ENCODE results near the gene AURKA.

AURKA gene

DNA sequence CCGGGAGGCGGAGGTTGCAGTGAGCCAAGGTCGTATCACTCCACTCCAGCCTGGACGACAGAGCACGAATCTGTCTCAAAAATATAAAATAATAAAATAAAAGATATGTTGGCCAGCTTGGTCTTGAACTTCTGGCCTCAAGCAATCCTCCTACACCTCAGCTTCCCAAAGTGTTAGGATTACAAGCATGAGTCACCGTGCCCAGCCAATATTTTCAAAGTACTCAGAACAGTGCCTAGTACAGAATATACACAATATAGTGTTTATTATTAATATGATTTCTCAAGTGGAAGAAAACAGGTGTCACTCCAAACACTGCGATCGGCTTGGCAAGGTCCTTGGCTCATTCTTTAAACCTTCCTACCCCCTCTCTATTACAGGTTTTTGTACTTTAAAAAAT is 30.1 kb downstream of the AURKA start:
- ATAC-seq, result no peak
- TF ChIP-seq, protein P1, sequence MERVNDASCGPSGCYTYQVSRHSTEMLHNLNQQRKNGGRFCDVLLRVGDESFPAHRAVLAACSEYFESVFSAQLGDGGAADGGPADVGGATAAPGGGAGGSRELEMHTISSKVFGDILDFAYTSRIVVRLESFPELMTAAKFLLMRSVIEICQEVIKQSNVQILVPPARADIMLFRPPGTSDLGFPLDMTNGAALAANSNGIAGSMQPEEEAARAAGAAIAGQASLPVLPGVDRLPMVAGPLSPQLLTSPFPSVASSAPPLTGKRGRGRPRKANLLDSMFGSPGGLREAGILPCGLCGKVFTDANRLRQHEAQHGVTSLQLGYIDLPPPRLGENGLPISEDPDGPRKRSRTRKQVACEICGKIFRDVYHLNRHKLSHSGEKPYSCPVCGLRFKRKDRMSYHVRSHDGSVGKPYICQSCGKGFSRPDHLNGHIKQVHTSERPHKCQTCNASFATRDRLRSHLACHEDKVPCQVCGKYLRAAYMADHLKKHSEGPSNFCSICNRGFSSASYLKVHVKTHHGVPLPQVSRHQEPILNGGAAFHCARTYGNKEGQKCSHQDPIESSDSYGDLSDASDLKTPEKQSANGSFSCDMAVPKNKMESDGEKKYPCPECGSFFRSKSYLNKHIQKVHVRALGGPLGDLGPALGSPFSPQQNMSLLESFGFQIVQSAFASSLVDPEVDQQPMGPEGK (CRISPR knock-in tag; IDR thresholded peaks at IDR 0.05; ENCODE audit: borderline replicate concordance), result no peak
- TF ChIP-seq BACH2 (CRISPR knock-in tag; IDR thresholded peaks at IDR 0.05; ENCODE audit: borderline replicate concordance), result no peak
- TF ChIP-seq ARNTL (CRISPR knock-in tag; IDR thresholded peaks at IDR 0.05; ENCODE audit: borderline replicate concordance, low read depth), result no peak
- TF ChIP-seq, protein P2, sequence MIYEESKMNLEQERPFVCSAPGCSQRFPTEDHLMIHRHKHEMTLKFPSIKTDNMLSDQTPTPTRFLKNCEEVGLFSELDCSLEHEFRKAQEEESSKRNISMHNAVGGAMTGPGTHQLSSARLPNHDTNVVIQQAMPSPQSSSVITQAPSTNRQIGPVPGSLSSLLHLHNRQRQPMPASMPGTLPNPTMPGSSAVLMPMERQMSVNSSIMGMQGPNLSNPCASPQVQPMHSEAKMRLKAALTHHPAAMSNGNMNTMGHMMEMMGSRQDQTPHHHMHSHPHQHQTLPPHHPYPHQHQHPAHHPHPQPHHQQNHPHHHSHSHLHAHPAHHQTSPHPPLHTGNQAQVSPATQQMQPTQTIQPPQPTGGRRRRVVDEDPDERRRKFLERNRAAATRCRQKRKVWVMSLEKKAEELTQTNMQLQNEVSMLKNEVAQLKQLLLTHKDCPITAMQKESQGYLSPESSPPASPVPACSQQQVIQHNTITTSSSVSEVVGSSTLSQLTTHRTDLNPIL (CRISPR knock-in tag; IDR thresholded peaks at IDR 0.05; ENCODE audit: low read depth), result no peak
- TF ChIP-seq OSR1 (CRISPR knock-in tag; IDR thresholded peaks at IDR 0.05), result no peak
- TF ChIP-seq CSDC2 (CRISPR knock-in tag; IDR thresholded peaks at IDR 0.05), result no peak
- TF ChIP-seq TOX (CRISPR knock-in tag; IDR thresholded peaks at IDR 0.05; ENCODE audit: borderline replicate concordance), result no peak
- no peak for TF ChIP-seq ZNF565 (CRISPR knock-in tag; conservative IDR thresholded peaks at IDR 0.05; ENCODE audit: low read depth)
- no peak for TF ChIP-seq SNAI2 (CRISPR knock-in tag; IDR thresholded peaks at IDR 0.05)
- no peak for TF ChIP-seq GLIS3 (CRISPR knock-in tag; IDR thresholded peaks at IDR 0.05)
- TF ChIP-seq PPARA (CRISPR knock-in tag; IDR thresholded peaks at IDR 0.05; ENCODE audit: borderline replicate concordance), result no peak
- TF ChIP-seq TCF4 (CRISPR knock-in tag; IDR thresholded peaks at IDR 0.05; ENCODE audit: borderline replicate concordance), result no peak
- TF ChIP-seq POU6F1 (CRISPR knock-in tag; IDR thresholded peaks at IDR 0.05; ENCODE audit: borderline replicate concordance, low read depth), result no peak

DNA sequence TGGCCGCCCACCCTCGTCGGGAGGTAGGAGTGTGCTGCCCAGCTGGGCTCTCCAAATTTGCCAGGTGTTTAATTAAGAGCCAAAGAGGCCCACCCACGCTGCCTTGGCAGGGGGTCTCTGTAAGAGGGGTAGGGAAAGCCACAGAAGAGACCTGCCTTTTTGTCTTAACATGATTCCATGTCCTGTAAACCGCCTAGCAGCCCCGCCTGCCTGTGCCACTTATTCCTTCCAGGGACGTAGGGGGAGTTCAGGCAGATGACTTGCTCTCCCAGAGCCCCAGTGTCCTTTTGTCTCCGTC is 31.2 kb downstream of the AURKA start:
- TF ChIP-seq ZNF565 (CRISPR knock-in tag; conservative IDR thresholded peaks at IDR 0.05; ENCODE audit: low read depth) (no peak), ZNF70 (CRISPR knock-in tag; IDR thresholded peaks at IDR 0.05) (no peak), POU6F1 (CRISPR knock-in tag; IDR thresholded peaks at IDR 0.05; ENCODE audit: borderline replicate concordance, low read depth) (no peak), ZFP30 (CRISPR knock-in tag; IDR thresholded peaks at IDR 0.05) (no peak), ZC3H10 (CRISPR knock-in tag; IDR thresholded peaks at IDR 0.05) (no peak), TCF4 (CRISPR knock-in tag; IDR thresholded peaks at IDR 0.05; ENCODE audit: borderline replicate concordance) (no peak)
- ATAC-seq, result no peak

DNA sequence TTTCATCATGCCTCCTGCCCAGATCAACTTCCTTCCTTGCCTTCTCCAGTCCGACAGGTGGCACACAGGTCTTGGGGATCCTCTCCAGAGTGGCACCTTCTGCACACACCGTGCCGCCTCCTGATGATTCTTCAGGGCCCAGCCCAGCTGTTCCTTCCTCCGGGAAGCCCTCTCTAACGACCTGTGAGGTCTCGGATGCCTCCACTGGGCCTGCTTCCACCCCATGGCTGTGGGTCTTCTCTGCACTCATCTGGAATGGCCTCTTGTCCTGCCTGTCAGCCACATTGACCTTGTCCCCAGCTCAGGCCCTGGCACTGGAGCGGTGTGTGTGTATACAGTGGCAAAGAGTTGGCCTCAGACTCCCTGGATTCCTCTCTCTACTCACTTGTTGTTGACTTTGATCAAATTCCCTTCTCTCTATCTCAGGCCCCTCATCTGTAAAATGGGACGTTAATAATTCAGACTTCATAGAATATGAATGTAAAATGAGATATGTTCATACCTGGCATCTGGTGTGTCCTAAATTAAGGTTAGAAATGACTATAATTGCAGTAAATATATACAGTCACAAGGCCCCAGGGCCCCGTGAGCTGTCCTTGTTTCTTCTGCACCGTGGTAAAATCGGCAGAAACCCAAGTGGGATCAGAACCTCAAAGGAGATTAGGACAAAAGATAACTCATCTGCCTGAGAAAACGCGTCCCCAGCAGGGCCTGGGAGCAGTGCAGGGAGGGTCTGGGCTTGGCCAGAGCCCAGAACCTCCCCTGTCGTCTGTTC is 31.7 kb downstream of the AURKA start:
- TF ChIP-seq ESRRG (CRISPR knock-in tag; IDR thresholded peaks at IDR 0.05) (no peak), ZFP3 (CRISPR knock-in tag; IDR thresholded peaks at IDR 0.05) (peak; percentile 51; the same call in 1 of the 2 replicates)
- no peak for ATAC-seq

DNA sequence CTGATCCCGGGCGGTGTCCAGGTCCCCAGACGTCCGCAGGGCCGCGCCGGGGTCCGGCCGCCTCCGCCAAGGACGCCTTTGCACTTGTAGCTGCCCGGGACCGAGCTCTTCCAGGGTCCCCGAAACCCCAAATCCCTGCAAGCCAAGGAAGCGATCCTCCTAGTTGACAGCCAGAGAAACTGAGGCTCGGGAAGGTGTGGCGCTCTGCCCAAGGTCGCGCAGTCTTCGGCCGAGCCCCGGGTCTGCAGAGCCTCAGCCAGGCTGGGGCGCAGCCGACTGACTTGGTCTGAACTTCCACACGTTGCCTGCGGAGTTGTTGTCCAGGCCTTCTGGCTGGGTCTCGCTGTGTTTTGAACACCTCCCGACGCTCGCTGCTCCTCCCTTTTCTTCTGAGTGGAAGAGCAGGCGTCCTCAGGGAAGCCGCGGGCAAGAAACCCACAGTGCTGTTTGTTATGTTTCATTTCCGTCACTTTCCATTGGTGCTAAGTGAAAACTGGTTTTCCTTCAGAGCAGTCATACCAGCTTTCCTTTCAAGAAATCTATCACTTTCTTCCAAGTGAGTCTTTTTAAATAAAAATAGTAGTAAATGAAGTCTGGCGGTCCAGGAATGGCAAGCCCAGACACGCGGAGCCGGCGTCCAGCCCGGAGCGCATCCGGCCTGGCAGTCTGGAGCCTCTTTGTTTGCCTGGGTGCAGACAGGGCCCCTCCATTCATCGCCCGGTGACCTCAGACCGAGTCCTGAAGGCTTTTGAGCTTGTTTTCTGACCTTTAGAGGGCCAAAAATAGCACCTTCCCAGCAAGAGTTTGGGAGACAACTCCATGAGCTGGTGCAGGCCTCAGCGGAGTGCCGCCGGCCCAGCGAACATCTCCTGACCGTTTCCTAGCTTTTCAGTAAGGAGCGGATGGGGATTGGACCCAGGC is 32.5 kb downstream of the AURKA start:
- peak; percentile 77 for ATAC-seq
- TF ChIP-seq, protein P1 (CRISPR knock-in tag; IDR thresholded peaks at IDR 0.05; ENCODE audit: borderline replicate concordance), result no peak
- no peak for TF ChIP-seq BACH2 (CRISPR knock-in tag; IDR thresholded peaks at IDR 0.05; ENCODE audit: borderline replicate concordance)
- no peak for TF ChIP-seq SNAI2 (CRISPR knock-in tag; IDR thresholded peaks at IDR 0.05)
- TF ChIP-seq RARB (CRISPR knock-in tag; IDR thresholded peaks at IDR 0.05), result no peak
- TF ChIP-seq TOX (CRISPR knock-in tag; IDR thresholded peaks at IDR 0.05; ENCODE audit: borderline replicate concordance), result no peak
- no peak for TF ChIP-seq CSDC2 (CRISPR knock-in tag; IDR thresholded peaks at IDR 0.05)
- TF ChIP-seq ZNF565 (CRISPR knock-in tag; conservative IDR thresholded peaks at IDR 0.05; ENCODE audit: low read depth), result no peak
- TF ChIP-seq ARNTL (CRISPR knock-in tag; IDR thresholded peaks at IDR 0.05; ENCODE audit: borderline replicate concordance, low read depth), result no peak
- TF ChIP-seq TSHZ2 (CRISPR knock-in tag; IDR thresholded peaks at IDR 0.05), result no peak
- no peak for TF ChIP-seq ZNF70 (CRISPR knock-in tag; IDR thresholded peaks at IDR 0.05)
- TF ChIP-seq, protein P2 (CRISPR knock-in tag; IDR thresholded peaks at IDR 0.05; ENCODE audit: low read depth), result no peak
- TF ChIP-seq ESRRG (CRISPR knock-in tag; IDR thresholded peaks at IDR 0.05), result no peak

Measured in SK-N-SH treated with all-trans-retinoic acid at 6 μM for 48 hours (cell line).